Keratinocyte (primary cell): ENCODE measurements around the gene ENTPD8. TPM values are rescaled to one million over a fixed set of nuclear protein-coding genes. Genes with fewer than 3 reads are reported as not detected.

ENCODE experiments used
- DNase-seq: peaks from one replicate; pipeline ENCODE4 v3.0.0-alpha.2; 2011; ENCODE audit warnings: low read depth, missing footprints, low spot score
- FAIRE-seq: peaks from 2 replicates; lab custom pipeline; 2011; peaks lifted over from hg19 to GRCh38; lab: Jason Lieb, UNC
- H2AFZ ChIP-seq: 2 replicates; pipeline ENCODE4 v1.6.0; 2012; ENCODE audit warnings: low read length, control low read depth, inconsistent platforms; ENCODE audit not compliant: control insufficient read depth
- H3K27ac ChIP-seq: 2 replicates; pipeline ENCODE4 v1.5.1; 2011; ENCODE audit warnings: low read length; ENCODE audit not compliant: control insufficient read depth, insufficient read depth
- H3K27me3 ChIP-seq: 3 replicates; pipeline ENCODE4 v1.6.0; 2011; ENCODE audit warnings: low read length; ENCODE audit not compliant: control insufficient read depth, insufficient read depth; ENCODE audit errors: extremely low read depth
- H3K36me3 ChIP-seq, 2 experiments: 2 replicates in 1 of 2; 3 replicates in 1 of 2; pipeline ENCODE4 v1.5.1; 2011; ENCODE audit warnings: low read length in 2 of 2, mild to moderate bottlenecking in 1 of 2; ENCODE audit not compliant: control insufficient read depth in 2 of 2, insufficient read depth in 2 of 2; ENCODE audit errors: extremely low read depth in 1 of 2
- H3K4me1 ChIP-seq: 3 replicates; pipeline ENCODE4 v1.5.1; 2011; ENCODE audit warnings: low read length; ENCODE audit not compliant: control insufficient read depth, insufficient read depth; ENCODE audit errors: extremely low read depth
- H3K4me2 ChIP-seq: 3 replicates; pipeline ENCODE4 v1.6.0; 2011; ENCODE audit warnings: low read depth, low read length; ENCODE audit not compliant: control insufficient read depth, insufficient read depth; ENCODE audit errors: extremely low read depth
- H3K4me3 ChIP-seq, 3 experiments: fragments of 200-600 bp in 1 of 3; sonication (generic) in 1 of 3; 2 replicates in 2 of 3; 3 replicates in 1 of 3; pipeline ENCODE4 v1.5.1; 2011 to 2016; ENCODE audit warnings: low read length in 3 of 3, mild to moderate bottlenecking in 3 of 3, control low read depth in 2 of 3, inconsistent platforms in 1 of 3, low read depth in 1 of 3, mixed read lengths in 1 of 3, mixed run types in 1 of 3, moderate library complexity in 1 of 3; ENCODE audit not compliant: control insufficient read depth in 2 of 3, insufficient read depth in 2 of 3; ENCODE audit errors: extremely low read depth in 1 of 3
- H3K79me2 ChIP-seq: 2 replicates; pipeline ENCODE4 v1.6.0; 2012; ENCODE audit warnings: low read length; ENCODE audit not compliant: control insufficient read depth, insufficient read depth
- H3K9ac ChIP-seq: 3 replicates; pipeline ENCODE4 v1.6.0; 2011; ENCODE audit warnings: low read length; ENCODE audit not compliant: control insufficient read depth, insufficient read depth; ENCODE audit errors: extremely low read depth
- H3K9me1 ChIP-seq: 3 replicates; pipeline ENCODE4 v1.6.0; 2011; ENCODE audit warnings: low read length; ENCODE audit not compliant: control insufficient read depth, insufficient read depth; ENCODE audit errors: extremely low read depth
- H3K9me3 ChIP-seq: 2 replicates; pipeline ENCODE4 v1.5.1; 2012; ENCODE audit warnings: low read depth, low read length; ENCODE audit not compliant: control insufficient read depth
- H4K20me1 ChIP-seq: 3 replicates; pipeline ENCODE4 v1.6.0; 2011; ENCODE audit warnings: low read length; ENCODE audit not compliant: control insufficient read depth, insufficient read depth; ENCODE audit errors: extremely low read depth
- EZH2 ChIP-seq: IDR thresholded peaks from one replicate; pipeline ENCODE4 v1.6.1; 2012; ENCODE audit warnings: inconsistent platforms, mild to moderate bottlenecking, low read length, moderate library complexity
- dilution Hi-C: fragments of 300-500 bp; cut with MboI; formaldehyde crosslinking; loops from one replicate; pipeline ENCODE4 v1.7.0; 2020; ENCODE audit warnings: low sequenced_read_pairs; ENCODE audit not compliant: extremely low pct_ligation_motif_present
- polyA plus RNA-seq, 5 experiments: library from polyadenylated mRNA; depleted of rRNA in 3 of 5; stranded (reverse) in 3 of 5; stranded (forward) in 1 of 5; unstranded in 1 of 5; fragments of >200 nt; gene quantifications; 1 replicate in 1 of 5; 2 replicates in 3 of 5; 3 replicates in 1 of 5; pipeline versions ENCODE4 v1.2.1 to v1.2.3, GENCODE V29; 2011 to 2012; ENCODE audit warnings: missing spikeins in 2 of 5, low read depth in 1 of 5, low replicate concordance in 1 of 5
- TF ChIP-seq, protein P1 (sequence below), 3 experiments: IDR thresholded peaks in 1 of 3; conservative IDR thresholded peaks in 1 of 3; optimal IDR thresholded peaks in 1 of 3; 2 replicates in 2 of 3; 3 replicates in 1 of 3; pipeline versions ENCODE3 to v1.5.1; 2011; ENCODE audit warnings: low read length in 3 of 3, mild to moderate bottlenecking in 3 of 3, moderate library complexity in 2 of 3, control low read depth in 1 of 3, inconsistent platforms in 1 of 3; ENCODE audit not compliant: insufficient read depth in 2 of 3; ENCODE audit errors: extremely low read depth in 1 of 3

ENTPD8 gene
- polyA plus RNA-seq, 1 donor (not counting 4 experiments of a cell fraction or from before 2014, with no cell fraction given): not detected

- dilution Hi-C loops: no loop called here
- Histone ChIP-seq H2AFZ (no peak overlapping the region), H3K27ac (no peak overlapping the region)
Measured at GRCh38 chr9:137395666-137396010, 45.5 kb downstream of the ENTPD8 start.

DNA sequence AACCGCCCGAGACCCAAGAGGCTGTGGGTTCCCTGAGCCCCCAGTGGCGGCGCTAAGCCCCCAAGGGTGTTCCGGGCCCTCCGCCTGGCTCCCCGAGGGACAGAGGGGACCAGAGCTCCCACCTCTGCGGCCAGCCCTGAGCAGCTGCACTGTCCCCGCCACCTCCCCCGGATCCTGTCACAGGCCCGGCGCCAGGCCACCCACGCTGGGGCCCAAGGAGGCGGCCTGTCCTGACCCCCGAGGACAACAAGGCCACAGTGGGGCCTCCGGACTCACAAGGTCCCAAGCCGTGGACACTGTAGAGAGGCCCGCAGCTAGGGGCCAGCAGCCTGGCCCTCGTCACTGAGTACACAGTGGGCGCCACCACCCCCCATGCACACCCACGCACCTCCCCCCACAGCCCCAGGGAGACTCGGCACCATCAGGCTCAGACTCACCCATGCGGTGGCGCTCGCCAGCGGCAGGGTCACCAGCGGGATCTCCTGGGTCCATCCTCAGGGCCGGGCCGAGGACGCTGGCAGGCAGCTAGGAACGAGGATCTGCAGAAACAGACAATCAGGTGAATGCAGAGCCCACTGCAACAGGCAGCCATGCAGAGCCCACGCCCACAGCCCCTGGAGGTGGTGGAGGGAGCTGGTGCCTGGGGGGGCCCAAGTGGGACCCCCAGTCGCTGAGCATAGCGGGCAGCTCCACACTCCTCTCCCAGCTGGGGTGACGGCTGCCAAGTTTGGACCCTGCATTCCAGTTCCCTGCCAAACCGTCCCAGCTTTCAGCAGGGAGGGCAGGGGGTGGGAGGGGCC lies 46.1 kb downstream of the ENTPD8 start:
- Histone ChIP-seq H3K36me3 (no peaks in the 10 kb centered on the region), H3K9me3 (no peaks in the 10 kb centered on the region), H3K9ac (no peak overlapping the region), H3K4me3 (no peak overlapping the region), H3K27me3 (no peaks in the 10 kb centered on the region), H3K9me1 (no peaks in the 10 kb centered on the region), H3K4me2 (no peak overlapping the region), H3K79me2 (no peaks in the 10 kb centered on the region), H4K20me1 (no peaks in the 10 kb centered on the region), H2AFZ (no peak overlapping the region), H3K4me1 (no peaks in the 10 kb centered on the region), H3K27ac (no peak overlapping the region)
- DNase-seq (no peak), FAIRE-seq (no peak)
- TF ChIP-seq EZH2: no peak
- TF ChIP-seq, protein P1, sequence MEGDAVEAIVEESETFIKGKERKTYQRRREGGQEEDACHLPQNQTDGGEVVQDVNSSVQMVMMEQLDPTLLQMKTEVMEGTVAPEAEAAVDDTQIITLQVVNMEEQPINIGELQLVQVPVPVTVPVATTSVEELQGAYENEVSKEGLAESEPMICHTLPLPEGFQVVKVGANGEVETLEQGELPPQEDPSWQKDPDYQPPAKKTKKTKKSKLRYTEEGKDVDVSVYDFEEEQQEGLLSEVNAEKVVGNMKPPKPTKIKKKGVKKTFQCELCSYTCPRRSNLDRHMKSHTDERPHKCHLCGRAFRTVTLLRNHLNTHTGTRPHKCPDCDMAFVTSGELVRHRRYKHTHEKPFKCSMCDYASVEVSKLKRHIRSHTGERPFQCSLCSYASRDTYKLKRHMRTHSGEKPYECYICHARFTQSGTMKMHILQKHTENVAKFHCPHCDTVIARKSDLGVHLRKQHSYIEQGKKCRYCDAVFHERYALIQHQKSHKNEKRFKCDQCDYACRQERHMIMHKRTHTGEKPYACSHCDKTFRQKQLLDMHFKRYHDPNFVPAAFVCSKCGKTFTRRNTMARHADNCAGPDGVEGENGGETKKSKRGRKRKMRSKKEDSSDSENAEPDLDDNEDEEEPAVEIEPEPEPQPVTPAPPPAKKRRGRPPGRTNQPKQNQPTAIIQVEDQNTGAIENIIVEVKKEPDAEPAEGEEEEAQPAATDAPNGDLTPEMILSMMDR (optimal IDR thresholded peaks at IDR 0.05 in 1 of 3, IDR thresholded peaks at IDR 0.05 in 1 of 3, conservative IDR thresholded peaks at IDR 0.05 in 1 of 3; ENCODE audit: extremely low read depth in 1 of 3, insufficient read depth in 2 of 3, low read length in 3 of 3): no peak
- dilution Hi-C loops: no loop called here

More at GRCh38 chr9:137395666-137396010, 45.5 kb downstream of the ENTPD8 start:
- Histone ChIP-seq H3K4me2 (no peak overlapping the region), H3K4me1 (no peaks in the 10 kb centered on the region), H3K27me3 (no peaks in the 10 kb centered on the region), H3K9ac (no peak overlapping the region), H3K36me3 (no peaks in the 10 kb centered on the region), H3K9me3 (no peaks in the 10 kb centered on the region), H4K20me1 (no peaks in the 10 kb centered on the region), H3K79me2 (no peaks in the 10 kb centered on the region), H3K9me1 (no peaks in the 10 kb centered on the region), H3K4me3 (no peak overlapping the region)
- DNase-seq: no peak
- TF ChIP-seq, protein P1 (optimal IDR thresholded peaks at IDR 0.05 in 1 of 3, IDR thresholded peaks at IDR 0.05 in 1 of 3, conservative IDR thresholded peaks at IDR 0.05 in 1 of 3; ENCODE audit: extremely low read depth in 1 of 3, insufficient read depth in 2 of 3, low read length in 3 of 3): no peak
- TF ChIP-seq EZH2: no peak
- FAIRE-seq: no peak
